CD14-positive monocyte (primary cell): ENCODE results near the gene ESPNL. TPM values are rescaled to one million over a fixed set of nuclear protein-coding genes. Genes with fewer than 3 reads are reported as not detected.

Experiments used
- DNase-seq, 3 donors: peaks; one replicate each; pipeline ENCODE4 v3.0.0-alpha.2; 2011 to 2022
- H2AFZ ChIP-seq: 2 replicates; pipeline ENCODE4 v1.6.0; 2012; ENCODE audit warnings: mild to moderate bottlenecking, low read depth, low read length, inconsistent platforms; ENCODE audit not compliant: insufficient read depth, poor library complexity, severe bottlenecking
- H3K27ac ChIP-seq, 2 donors: 1 replicate in 1 of 2; 2 replicates in 1 of 2; pipeline ENCODE4 v1.5.1; 2012 to 2013; ENCODE audit warnings: low read length in 2 of 2, control low read depth in 1 of 2, inconsistent platforms in 1 of 2, low read depth in 1 of 2, mild to moderate bottlenecking in 1 of 2
- H3K27me3 ChIP-seq, 2 donors: one replicate each; pipeline versions ENCODE4 v1.6.0 to v1.6.1; 2011 to 2013; ENCODE audit warnings: low read length in 2 of 2; ENCODE audit not compliant: control insufficient read depth in 2 of 2, insufficient read depth in 2 of 2
- H3K36me3 ChIP-seq, 2 donors: replicated peaks in 1 of 2; 1 replicate in 1 of 2; 2 replicates in 1 of 2; pipeline versions ENCODE4 v1.5.1 to v1.6.1; 2012 to 2013; ENCODE audit warnings: low read length in 2 of 2, control low read depth in 1 of 2, inconsistent platforms in 1 of 2, mild to moderate bottlenecking in 1 of 2; ENCODE audit not compliant: insufficient read depth in 2 of 2, control insufficient read depth in 1 of 2
- H3K4me1 ChIP-seq, 2 donors: 1 replicate in 1 of 2; 2 replicates in 1 of 2; pipeline versions ENCODE4 v1.5.1 to v1.6.1; 2012 to 2013; ENCODE audit warnings: low read length in 2 of 2, control low read depth in 1 of 2, inconsistent platforms in 1 of 2, mild to moderate bottlenecking in 1 of 2, moderate library complexity in 1 of 2; ENCODE audit not compliant: insufficient read depth in 2 of 2, control insufficient read depth in 1 of 2
- H3K4me2 ChIP-seq: replicated peaks from 2 replicates; pipeline ENCODE3; 2012; ENCODE audit warnings: low read length, moderate library complexity, mild to moderate bottlenecking; ENCODE audit not compliant: poor library complexity, severe bottlenecking; ENCODE audit errors: extremely low read depth
- H3K4me3 ChIP-seq, 3 experiments: fragments of 200-600 bp in 1 of 3; sonication (generic) in 1 of 3; replicated peaks in 1 of 3; 1 replicate in 2 of 3; 2 replicates in 1 of 3; pipeline ENCODE4 v1.5.1; 2011 to 2013; ENCODE audit warnings: low read length in 3 of 3, mild to moderate bottlenecking in 3 of 3, control low read depth in 2 of 3, low read depth in 2 of 3, inconsistent platforms in 1 of 3, moderate library complexity in 1 of 3
- H3K79me2 ChIP-seq: 2 replicates; pipeline ENCODE4 v1.6.0; 2012; ENCODE audit warnings: mild to moderate bottlenecking, control low read depth, inconsistent platforms, low read length, moderate library complexity; ENCODE audit not compliant: insufficient read depth
- H3K9ac ChIP-seq: 2 replicates; pipeline ENCODE4 v1.6.0; 2017; ENCODE audit warnings: low read length, mild to moderate bottlenecking; ENCODE audit not compliant: insufficient read depth, poor library complexity, severe bottlenecking
- H3K9me3 ChIP-seq, 2 donors: replicated peaks in 1 of 2; 1 replicate in 1 of 2; 2 replicates in 1 of 2; pipeline versions ENCODE4 v1.5.1 to v1.6.1; 2012 to 2013; ENCODE audit warnings: low read length in 2 of 2, control low read depth in 1 of 2; ENCODE audit not compliant: control insufficient read depth in 1 of 2, insufficient read depth in 1 of 2
- H4K20me1 ChIP-seq: 2 replicates; pipeline ENCODE4 v1.6.0; 2012; ENCODE audit warnings: mild to moderate bottlenecking, low read length, control low read depth, moderate library complexity; ENCODE audit not compliant: insufficient read depth
- H3K27ac Mint-ChIP-seq, 7 donors: one replicate each; pipeline ENCODE4 v1.8.0; 2020; ENCODE audit warnings: mild to moderate bottlenecking in 7 of 7, mixed read lengths in 7 of 7, moderate library complexity in 6 of 7, inconsistent platforms in 2 of 7
- H3K27me3 Mint-ChIP-seq, 3 donors: one replicate each; pipeline ENCODE4 v1.8.0; 2021 to 2022; ENCODE audit warnings: low read depth in 3 of 3, mild to moderate bottlenecking in 3 of 3, mixed read lengths in 3 of 3, moderate library complexity in 3 of 3, inconsistent platforms in 1 of 3
- H3K36me3 Mint-ChIP-seq, 2 donors: one replicate each; pipeline ENCODE4 v1.8.0; 2020; ENCODE audit warnings: mixed read lengths in 2 of 2, inconsistent platforms in 1 of 2, mild to moderate bottlenecking in 1 of 2
- H3K4me1 Mint-ChIP-seq: one replicate; pipeline ENCODE4 v1.8.0; 2020; ENCODE audit warnings: mild to moderate bottlenecking, mixed read lengths
- H3K4me3 Mint-ChIP-seq, 2 donors: one replicate each; pipeline ENCODE4 v1.8.0; 2020; ENCODE audit warnings: mild to moderate bottlenecking in 2 of 2, mixed read lengths in 2 of 2, moderate library complexity in 1 of 2
- H3K9me3 Mint-ChIP-seq, 7 donors: one replicate each; pipeline ENCODE4 v1.8.0; 2020 to 2022; ENCODE audit warnings: mixed read lengths in 7 of 7, mild to moderate bottlenecking in 6 of 7, moderate library complexity in 6 of 7, inconsistent platforms in 2 of 7
- WGBS: methylation state at CpG from one replicate; pipeline ENCODE4 v1.1.5; 2013; ENCODE audit warnings: missing lambda C conversion rate; ENCODE audit not compliant: insufficient coverage; 5-methylcytosine and 5-hydroxymethylcytosine counted together
- intact Hi-C, 2 donors: fragments of 100-400 bp; cut with micrococcal nuclease; formaldehyde crosslinking; loops; one replicate each; pipeline versions ENCODE4 v1.15.0 to v1.15.1; 2023
- polyA plus RNA-seq, 3 donors: library from polyadenylated mRNA; depleted of rRNA in 1 of 3; unstranded in 2 of 3; stranded (reverse) in 1 of 3; fragments of 300-500 nt in 2 of 3; fragments of >200 nt in 1 of 3; fragmentation: Illumina TruSeq in 2 of 3; gene quantifications; 1 replicate in 2 of 3; 2 replicates in 1 of 3; pipeline ENCODE4 v1.2.3, GENCODE V29; 2012 to 2021
- TF ChIP-seq, protein P1 (sequence below): fragments of 200-600 bp; IDR thresholded peaks from one replicate; pipeline ENCODE4 v1.8.0; 2022; ENCODE audit warnings: antibody characterized with exemption, mild to moderate bottlenecking

The ESPNL gene
- polyA plus RNA-seq, 3 donors, result not detected

DNA sequence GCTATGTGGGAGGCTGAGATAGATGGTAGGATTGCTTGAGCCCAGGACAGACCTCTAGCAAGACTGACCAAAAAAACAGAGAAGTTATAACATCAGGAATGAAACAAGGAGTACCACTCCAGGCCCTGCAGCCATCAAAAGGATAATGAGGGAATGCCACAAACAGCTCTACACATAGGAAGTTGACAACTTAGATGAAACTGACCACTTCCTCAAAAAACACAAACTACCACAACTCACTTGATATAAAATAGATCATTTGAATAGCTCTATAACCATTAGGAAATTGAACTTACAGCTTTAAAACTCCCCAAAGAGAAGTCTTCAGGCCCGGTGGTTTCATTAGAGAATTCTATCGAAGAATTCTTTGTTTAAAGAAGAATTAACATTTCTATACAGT is 12.9 kb upstream of the ESPNL start:
- H3K9me3 Mint-ChIP-seq, result peaks cover 0 to 1% (median 0%) of the 10 kb centered on the region in 7 donors
- H3K4me1 Mint-ChIP-seq, result peaks cover 17% of the 10 kb centered on the region
- peak overlapping the region; percentile 44 for H3K4me2 ChIP-seq

DNA sequence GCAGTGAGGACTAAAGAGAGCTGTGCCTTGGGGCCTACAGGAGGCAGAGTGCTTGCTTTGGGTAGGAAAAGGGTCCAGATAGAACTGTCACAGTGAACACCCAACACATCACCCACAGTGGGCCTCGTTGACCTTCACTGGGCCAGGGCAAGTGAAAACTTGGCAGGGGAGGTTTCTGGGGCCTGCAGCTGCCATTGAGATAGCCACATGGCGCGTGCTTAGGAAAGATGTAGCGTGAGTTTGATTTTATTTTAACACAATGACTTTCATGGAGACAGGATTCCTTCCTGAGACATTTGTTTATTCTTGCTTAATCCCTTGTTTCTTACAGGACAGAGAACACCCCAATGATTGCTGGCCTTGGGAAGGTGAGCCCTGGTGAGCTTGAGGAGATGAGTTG is 9.3 kb upstream of the ESPNL start:
- Histone ChIP-seq H3K4me1 (peaks cover 16% of the 10 kb centered on the region in 2 donors), H3K9ac (no peak overlapping the region), H3K4me3 (no peak overlapping the region), H3K9me3 (no peaks in the 10 kb centered on the region), H3K27ac (no peak overlapping the region), H2AFZ (no peak overlapping the region), H3K27me3 (no peaks in the 10 kb centered on the region), H3K4me2 (no peak overlapping the region), H3K79me2 (no peaks in the 10 kb centered on the region), H4K20me1 (no peaks in the 10 kb centered on the region), H3K36me3 (no peaks in the 10 kb centered on the region)
- H3K27ac Mint-ChIP-seq, result peak overlapping the region in 2 of 7 donors; percentile 7 to 42
- DNase-seq, result no peak
- 100% methylated on average over 3 of the region's 4 CpGs for WGBS
- peaks cover 17% of the 10 kb centered on the region for H3K4me1 Mint-ChIP-seq
- intact Hi-C loops, result no loop called here
- TF ChIP-seq, protein P1, sequence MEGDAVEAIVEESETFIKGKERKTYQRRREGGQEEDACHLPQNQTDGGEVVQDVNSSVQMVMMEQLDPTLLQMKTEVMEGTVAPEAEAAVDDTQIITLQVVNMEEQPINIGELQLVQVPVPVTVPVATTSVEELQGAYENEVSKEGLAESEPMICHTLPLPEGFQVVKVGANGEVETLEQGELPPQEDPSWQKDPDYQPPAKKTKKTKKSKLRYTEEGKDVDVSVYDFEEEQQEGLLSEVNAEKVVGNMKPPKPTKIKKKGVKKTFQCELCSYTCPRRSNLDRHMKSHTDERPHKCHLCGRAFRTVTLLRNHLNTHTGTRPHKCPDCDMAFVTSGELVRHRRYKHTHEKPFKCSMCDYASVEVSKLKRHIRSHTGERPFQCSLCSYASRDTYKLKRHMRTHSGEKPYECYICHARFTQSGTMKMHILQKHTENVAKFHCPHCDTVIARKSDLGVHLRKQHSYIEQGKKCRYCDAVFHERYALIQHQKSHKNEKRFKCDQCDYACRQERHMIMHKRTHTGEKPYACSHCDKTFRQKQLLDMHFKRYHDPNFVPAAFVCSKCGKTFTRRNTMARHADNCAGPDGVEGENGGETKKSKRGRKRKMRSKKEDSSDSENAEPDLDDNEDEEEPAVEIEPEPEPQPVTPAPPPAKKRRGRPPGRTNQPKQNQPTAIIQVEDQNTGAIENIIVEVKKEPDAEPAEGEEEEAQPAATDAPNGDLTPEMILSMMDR, result no peak
- peaks cover 0 to 3% (median 2%) of the 10 kb centered on the region in 3 donors for H3K27me3 Mint-ChIP-seq
- peaks cover 17 to 19% of the 10 kb centered on the region in 2 donors for H3K36me3 Mint-ChIP-seq
- no peaks in the 10 kb centered on the region for H3K9me3 Mint-ChIP-seq
- no peak overlapping the region for H3K4me3 Mint-ChIP-seq

More for the DNA sequence above, 12.9 kb upstream of the ESPNL start:
- Histone ChIP-seq H4K20me1 (no peaks in the 10 kb centered on the region), H3K27ac (peak overlapping the region in 1 of 2 donors; percentile 55), H3K36me3 (peaks cover 18 to 20% of the 10 kb centered on the region in 2 donors), H3K27me3 (no peaks in the 10 kb centered on the region), H3K4me3 (no peak overlapping the region), H3K9ac (no peak overlapping the region), H2AFZ (peak overlapping the region; percentile 46), H3K79me2 (no peaks in the 10 kb centered on the region), H3K9me3 (no peaks in the 10 kb centered on the region), H3K4me1 (peaks cover 16% of the 10 kb centered on the region in 2 donors)
- peaks cover 43 to 47% of the 10 kb centered on the region in 2 donors for H3K36me3 Mint-ChIP-seq
- no CpG with 5 or more reads among the region's 2 CpGs for WGBS
- H3K27me3 Mint-ChIP-seq, result peaks cover 0 to 3% (median 2%) of the 10 kb centered on the region in 3 donors
- H3K4me3 Mint-ChIP-seq, result peak overlapping the region in 1 of 2 donors; percentile 71
- TF ChIP-seq, protein P1, result no peak
- intact Hi-C loops, result no loop called here
- DNase-seq, result peak in 2 of 3 donors; percentile 26 to 34
- H3K27ac Mint-ChIP-seq, result peak overlapping the region; percentile 29 to 80 (median 62)
